ENCODE measurements around the gene DLX5.

DLX5 gene

GRCh38 chr7:97017192-97018125, 7.2 kb downstream of the DLX5 start:
- no peak for DNase-seq

- no peak for DNase-seq
Measured at GRCh38 chr7:97016381-97017191, 8.0 kb downstream of the DLX5 start.

- DNase-seq, result no peak
Measured at GRCh38 chr7:97015756-97016380, 8.8 kb downstream of the DLX5 start.

- DNase-seq, result no peak
Measured at GRCh38 chr7:97015279-97015678, 9.4 kb downstream of the DLX5 start.

- DNase-seq, result no peak
Measured at GRCh38 chr7:97014145-97014750, 10.4 kb downstream of the DLX5 start.

GRCh38 chr7:97013845-97014134, 10.8 kb downstream of the DLX5 start:
- no peak for DNase-seq

GRCh38 chr7:97013134-97013844, 11.3 kb downstream of the DLX5 start:
- no peak for DNase-seq

- DNase-seq, result no peak
Measured at GRCh38 chr7:97012365-97013133, 12.1 kb downstream of the DLX5 start.

GRCh38 chr7:97011536-97012364, 12.9 kb downstream of the DLX5 start:
- no peak for DNase-seq

- no peak for DNase-seq
Measured at GRCh38 chr7:97011104-97011503, 13.5 kb downstream of the DLX5 start.

GRCh38 chr7:97009753-97010732, 14.6 kb downstream of the DLX5 start:
- no peak for DNase-seq

GRCh38 chr7:97008275-97008917, 16.2 kb downstream of the DLX5 start:
- DNase-seq, result no peak

- DNase-seq, result no peak
Measured at GRCh38 chr7:97007583-97007861, 17.1 kb downstream of the DLX5 start.

GRCh38 chr7:97006816-97007582, 17.6 kb downstream of the DLX5 start:
- no peak for DNase-seq

- DNase-seq, result no peak
Measured at GRCh38 chr7:97006055-97006815, 18.4 kb downstream of the DLX5 start.

GRCh38 chr7:97005183-97006054, 19.2 kb downstream of the DLX5 start, which contains the start of gene DLX6:
Gene DLX6 (plus strand): TSS chr7:97005553. CDS start chr7:97005978, 425 bp downstream.
- DNase-seq, result no peak
